Epithelial cell of proximal tubule (primary cell): ENCODE measurements around the gene MYCBPAP. TPM values are rescaled to one million over a fixed set of nuclear protein-coding genes. Genes with fewer than 3 reads are reported as not detected.

Experiments used
- DNase-seq: peaks from one replicate; pipeline ENCODE4 v3.0.0-alpha.2; 2011; ENCODE audit warnings: low read depth
- H3K4me3 ChIP-seq: 2 replicates; pipeline ENCODE4 v1.5.1; 2011; ENCODE audit warnings: low read depth, mild to moderate bottlenecking, low read length
- CTCF ChIP-seq: conservative IDR thresholded peaks from 2 replicates; pipeline ENCODE4 v1.5.1; 2012; ENCODE audit warnings: low read depth, mild to moderate bottlenecking, low read length
- total RNA-seq: library from RNA; depleted of rRNA; stranded (reverse); fragments of >200 nt; gene quantifications from 2 replicates; pipeline ENCODE4 v1.2.3, GENCODE V29; 2015

The MYCBPAP gene
- total RNA-seq, 1 donor from 2014 or later, result 0.58 TPM

- no peak for TF ChIP-seq CTCF
- H3K4me3 ChIP-seq, result no peak overlapping the region
- no peak for DNase-seq
Measured at GRCh38 chr17:50542795-50543774, 34.8 kb downstream of the MYCBPAP start.

GRCh38 chr17:50544516-50544915 lies 36.3 kb downstream of the MYCBPAP start:
- no peak for TF ChIP-seq CTCF
- H3K4me3 ChIP-seq, result no peak overlapping the region
- DNase-seq, result no peak

GRCh38 chr17:50545311-50545710 lies 37.1 kb downstream of the MYCBPAP start:
- no peak for DNase-seq
- TF ChIP-seq CTCF, result no peak
- no peak overlapping the region for H3K4me3 ChIP-seq

- no peak for TF ChIP-seq CTCF
- DNase-seq, result no peak
- H3K4me3 ChIP-seq, result peak overlapping the region; percentile 65
Measured at GRCh38 chr17:50546701-50547034, 38.4 kb downstream of the MYCBPAP start.

- peak within 1 kb of the TSS; percentile 65 for H3K4me3 ChIP-seq
- TF ChIP-seq CTCF, result peak; percentile 88
- no peak for DNase-seq
Measured at GRCh38 chr17:50547035-50547735, 38.9 kb downstream of the MYCBPAP start, which contains the start of gene SPATA20. SPATA20 (plus strand) TSS chr17:50547174; CDS start chr17:50547209, 35 bp downstream.

- TF ChIP-seq CTCF, result no peak
- no peak for DNase-seq
- peak overlapping the region; percentile 65 for H3K4me3 ChIP-seq
Measured at GRCh38 chr17:50547736-50548083, 39.5 kb downstream of the MYCBPAP start.
